B cell (primary cell): ENCODE data around the gene TMEM116.

Experiments used
- EZH2 ChIP-seq: IDR thresholded peaks from 2 replicates; pipeline ENCODE4 v1.6.1; 2012; ENCODE audit warnings: borderline replicate concordance, low read depth, mild to moderate bottlenecking, moderate library complexity, low read length; ENCODE audit not compliant: insufficient read depth, poor library complexity, severe bottlenecking
- TF ChIP-seq, protein P1 (sequence below): fragments of 200-600 bp; IDR thresholded peaks from one replicate; pipeline ENCODE4 v1.8.0; 2022; ENCODE audit warnings: antibody characterized with exemption, mild to moderate bottlenecking

DNA sequence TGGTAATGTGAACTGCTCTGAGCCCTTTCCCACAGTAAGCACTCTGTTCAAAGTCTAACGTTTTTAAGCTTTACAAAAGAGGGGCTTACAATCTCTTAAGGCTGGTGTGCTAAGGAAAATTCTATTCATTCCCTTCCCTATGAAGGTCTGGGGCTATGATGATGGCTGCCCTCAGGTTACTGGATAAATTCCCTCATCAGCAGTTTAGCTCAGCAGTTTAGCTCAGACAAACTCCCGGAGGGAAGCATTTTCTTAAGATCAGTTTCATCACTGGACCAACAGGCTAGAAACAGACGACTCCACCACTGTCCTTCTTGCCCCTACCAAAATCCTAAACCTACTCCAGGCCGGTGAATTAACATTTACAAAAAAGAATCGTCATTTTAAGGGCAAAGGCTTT is 19.3 kb upstream of the TMEM116 start:
- TF ChIP-seq, protein P1, sequence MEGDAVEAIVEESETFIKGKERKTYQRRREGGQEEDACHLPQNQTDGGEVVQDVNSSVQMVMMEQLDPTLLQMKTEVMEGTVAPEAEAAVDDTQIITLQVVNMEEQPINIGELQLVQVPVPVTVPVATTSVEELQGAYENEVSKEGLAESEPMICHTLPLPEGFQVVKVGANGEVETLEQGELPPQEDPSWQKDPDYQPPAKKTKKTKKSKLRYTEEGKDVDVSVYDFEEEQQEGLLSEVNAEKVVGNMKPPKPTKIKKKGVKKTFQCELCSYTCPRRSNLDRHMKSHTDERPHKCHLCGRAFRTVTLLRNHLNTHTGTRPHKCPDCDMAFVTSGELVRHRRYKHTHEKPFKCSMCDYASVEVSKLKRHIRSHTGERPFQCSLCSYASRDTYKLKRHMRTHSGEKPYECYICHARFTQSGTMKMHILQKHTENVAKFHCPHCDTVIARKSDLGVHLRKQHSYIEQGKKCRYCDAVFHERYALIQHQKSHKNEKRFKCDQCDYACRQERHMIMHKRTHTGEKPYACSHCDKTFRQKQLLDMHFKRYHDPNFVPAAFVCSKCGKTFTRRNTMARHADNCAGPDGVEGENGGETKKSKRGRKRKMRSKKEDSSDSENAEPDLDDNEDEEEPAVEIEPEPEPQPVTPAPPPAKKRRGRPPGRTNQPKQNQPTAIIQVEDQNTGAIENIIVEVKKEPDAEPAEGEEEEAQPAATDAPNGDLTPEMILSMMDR: no peak
- no peak for TF ChIP-seq EZH2
